ENCODE measurements around the gene THSD4.
"Not testable (repeated sequence)": the region's sequence is repeated elsewhere in the genome, so short reads cannot be mapped to it uniquely, and the experiment has no call there.

Gene THSD4

GRCh38 chr15:71261418-71261817 is 146.1 kb downstream of the THSD4 start:
- DNase-seq (ENCODE audit: low read depth in 2 of 2): no peak

GRCh38 chr15:71261909-71262308 is 146.6 kb downstream of the THSD4 start:
- DNase-seq (ENCODE audit: low read depth in 2 of 2): no peak

GRCh38 chr15:71262599-71262998 is 147.3 kb downstream of the THSD4 start:
- no peak for DNase-seq (ENCODE audit: low read depth in 2 of 2)

GRCh38 chr15:71265606-71266005 is 150.3 kb downstream of the THSD4 start:
- DNase-seq (ENCODE audit: low read depth in 2 of 2): not testable (repeated sequence)

- no peak for DNase-seq (ENCODE audit: low read depth in 2 of 2)
These were observed 156.1 kb downstream of the THSD4 start for GRCh38 chr15:71271327-71271726.

- peak; percentile 84 for DNase-seq (ENCODE audit: low read depth in 2 of 2)
These were observed 157.7 kb downstream of the THSD4 start for GRCh38 chr15:71272932-71273331.

GRCh38 chr15:71273731-71274447 is 158.6 kb downstream of the THSD4 start:
- no peak for DNase-seq (ENCODE audit: low read depth in 2 of 2)

GRCh38 chr15:71274448-71274798 is 159.2 kb downstream of the THSD4 start:
- DNase-seq (ENCODE audit: low read depth in 2 of 2): no peak

GRCh38 chr15:71275098-71275497 is 159.8 kb downstream of the THSD4 start:
- DNase-seq (ENCODE audit: low read depth in 2 of 2): no peak

- DNase-seq (ENCODE audit: low read depth in 2 of 2): no peak
These were observed 160.5 kb downstream of the THSD4 start for GRCh38 chr15:71275566-71276335.

GRCh38 chr15:71276336-71276665 is 161.0 kb downstream of the THSD4 start:
- DNase-seq (ENCODE audit: low read depth in 2 of 2): no peak

GRCh38 chr15:71278989-71279756 is 163.9 kb downstream of the THSD4 start:
- DNase-seq (ENCODE audit: low read depth in 2 of 2): peak; percentile 92 to 94

GRCh38 chr15:71279757-71280141 is 164.5 kb downstream of the THSD4 start:
- DNase-seq (ENCODE audit: low read depth in 2 of 2): no peak

GRCh38 chr15:71280206-71280605 is 164.9 kb downstream of the THSD4 start:
- no peak for DNase-seq (ENCODE audit: low read depth in 2 of 2)

GRCh38 chr15:71281256-71281655 is 166.0 kb downstream of the THSD4 start:
- DNase-seq (ENCODE audit: low read depth in 2 of 2): no peak

GRCh38 chr15:71282076-71282475 is 166.8 kb downstream of the THSD4 start:
- no peak for DNase-seq (ENCODE audit: low read depth in 2 of 2)

- DNase-seq (ENCODE audit: low read depth in 2 of 2): no peak
These were observed 173.2 kb downstream of the THSD4 start for GRCh38 chr15:71288348-71288955.

- no peak for DNase-seq (ENCODE audit: low read depth in 2 of 2)
These were observed 174.7 kb downstream of the THSD4 start for GRCh38 chr15:71290002-71290401.

GRCh38 chr15:71290881-71291635 is 175.8 kb downstream of the THSD4 start:
- no peak for DNase-seq (ENCODE audit: low read depth in 2 of 2)

- DNase-seq (ENCODE audit: low read depth in 2 of 2): no peak
These were observed 176.5 kb downstream of the THSD4 start for GRCh38 chr15:71291723-71292122.

GRCh38 chr15:71293723-71294122 is 178.5 kb downstream of the THSD4 start:
- no peak for DNase-seq (ENCODE audit: low read depth in 2 of 2)

Data from fibroblast of skin of left biceps (primary cell).